Stomach (tissue), 4 donors: ENCODE data around the gene BBX.

Source experiments
- EP300 ChIP-seq: sonication (generic); formaldehyde crosslinking; IDR thresholded peaks from one replicate; pipeline ENCODE4 v1.6.1; 2017; ENCODE audit warnings: antibody characterized with exemption
- TF ChIP-seq, protein P1 (sequence below), 7 experiments: fragments of 450-650 bp in 4 of 7; fragments of 200-600 bp in 3 of 7; sonication (generic) in 3 of 7; IDR thresholded peaks; one replicate each; pipeline ENCODE4 v1.5.1; 2016 to 2019; ENCODE audit warnings: antibody characterized with exemption in 7 of 7, control low read depth in 2 of 7, mild to moderate bottlenecking in 1 of 7

DNA sequence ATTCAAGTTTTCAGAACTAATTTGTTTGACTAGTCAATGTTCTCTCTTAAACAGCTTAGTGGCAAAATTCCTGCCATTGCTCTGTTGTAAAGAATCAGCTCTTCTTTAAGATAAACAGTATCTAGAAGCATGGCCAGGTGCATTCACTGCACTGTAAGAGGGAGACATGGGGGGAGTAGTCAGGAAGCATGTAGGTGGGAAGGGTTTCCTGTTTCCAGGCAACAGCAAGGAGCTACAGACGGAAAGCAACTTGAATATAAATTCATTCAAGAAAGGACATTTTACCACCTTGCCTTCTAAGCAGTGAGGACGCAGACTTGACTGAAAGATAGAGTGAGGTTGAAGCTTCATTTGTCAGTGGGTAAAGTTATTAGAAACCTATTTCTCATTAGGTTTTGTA, 55.3 kb downstream of the BBX start:
- TF ChIP-seq, protein P1, sequence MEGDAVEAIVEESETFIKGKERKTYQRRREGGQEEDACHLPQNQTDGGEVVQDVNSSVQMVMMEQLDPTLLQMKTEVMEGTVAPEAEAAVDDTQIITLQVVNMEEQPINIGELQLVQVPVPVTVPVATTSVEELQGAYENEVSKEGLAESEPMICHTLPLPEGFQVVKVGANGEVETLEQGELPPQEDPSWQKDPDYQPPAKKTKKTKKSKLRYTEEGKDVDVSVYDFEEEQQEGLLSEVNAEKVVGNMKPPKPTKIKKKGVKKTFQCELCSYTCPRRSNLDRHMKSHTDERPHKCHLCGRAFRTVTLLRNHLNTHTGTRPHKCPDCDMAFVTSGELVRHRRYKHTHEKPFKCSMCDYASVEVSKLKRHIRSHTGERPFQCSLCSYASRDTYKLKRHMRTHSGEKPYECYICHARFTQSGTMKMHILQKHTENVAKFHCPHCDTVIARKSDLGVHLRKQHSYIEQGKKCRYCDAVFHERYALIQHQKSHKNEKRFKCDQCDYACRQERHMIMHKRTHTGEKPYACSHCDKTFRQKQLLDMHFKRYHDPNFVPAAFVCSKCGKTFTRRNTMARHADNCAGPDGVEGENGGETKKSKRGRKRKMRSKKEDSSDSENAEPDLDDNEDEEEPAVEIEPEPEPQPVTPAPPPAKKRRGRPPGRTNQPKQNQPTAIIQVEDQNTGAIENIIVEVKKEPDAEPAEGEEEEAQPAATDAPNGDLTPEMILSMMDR (IDR thresholded peaks at IDR 0.05) = no peak
- TF ChIP-seq EP300 = no peak
